Neutrophil (primary cell): ENCODE results near the gene MYLIP.

Experiments
- H3K27ac ChIP-seq: fragments of 200-600 bp; sonication (generic); 2 replicates; pipeline ENCODE4 v1.5.1; 2016; ENCODE audit warnings: mild to moderate bottlenecking, moderate library complexity
- H3K27me3 ChIP-seq: fragments of 200-600 bp; sonication (generic); 2 replicates; pipeline ENCODE4 v1.6.0; 2016; ENCODE audit warnings: mild to moderate bottlenecking
- H3K36me3 ChIP-seq: fragments of 200-600 bp; sonication (generic); 2 replicates; pipeline ENCODE4 v1.5.1; 2017
- H3K4me1 ChIP-seq, 2 experiments: fragments of 200-600 bp in 1 of 2; sonication (generic) in 1 of 2; 1 replicate in 1 of 2; 2 replicates in 1 of 2; pipeline versions ENCODE4 v1.5.1 to v1.6.1; 2013 to 2016; ENCODE audit warnings: low read depth in 1 of 2, low read length in 1 of 2, mild to moderate bottlenecking in 1 of 2, moderate library complexity in 1 of 2; ENCODE audit not compliant: control insufficient read depth in 1 of 2, insufficient read depth in 1 of 2
- H3K4me3 ChIP-seq, 2 experiments: fragments of 200-600 bp in 1 of 2; sonication (generic) in 1 of 2; 1 replicate in 1 of 2; 2 replicates in 1 of 2; pipeline ENCODE4 v1.5.1; 2013 to 2016; ENCODE audit warnings: low read depth in 1 of 2, low read length in 1 of 2, mild to moderate bottlenecking in 1 of 2, moderate library complexity in 1 of 2
- H3K9me3 ChIP-seq: fragments of 200-600 bp; sonication (generic); 2 replicates; pipeline ENCODE4 v1.5.1; 2016
- TF ChIP-seq, protein P1 (sequence below): fragments of 200-600 bp; sonication (generic); IDR thresholded peaks from 2 replicates; pipeline ENCODE4 v1.5.1; 2016; ENCODE audit warnings: antibody characterized with exemption

Gene MYLIP

GRCh38 chr6:16179063-16179462, 50.2 kb downstream of the MYLIP start:
- TF ChIP-seq, protein P1, sequence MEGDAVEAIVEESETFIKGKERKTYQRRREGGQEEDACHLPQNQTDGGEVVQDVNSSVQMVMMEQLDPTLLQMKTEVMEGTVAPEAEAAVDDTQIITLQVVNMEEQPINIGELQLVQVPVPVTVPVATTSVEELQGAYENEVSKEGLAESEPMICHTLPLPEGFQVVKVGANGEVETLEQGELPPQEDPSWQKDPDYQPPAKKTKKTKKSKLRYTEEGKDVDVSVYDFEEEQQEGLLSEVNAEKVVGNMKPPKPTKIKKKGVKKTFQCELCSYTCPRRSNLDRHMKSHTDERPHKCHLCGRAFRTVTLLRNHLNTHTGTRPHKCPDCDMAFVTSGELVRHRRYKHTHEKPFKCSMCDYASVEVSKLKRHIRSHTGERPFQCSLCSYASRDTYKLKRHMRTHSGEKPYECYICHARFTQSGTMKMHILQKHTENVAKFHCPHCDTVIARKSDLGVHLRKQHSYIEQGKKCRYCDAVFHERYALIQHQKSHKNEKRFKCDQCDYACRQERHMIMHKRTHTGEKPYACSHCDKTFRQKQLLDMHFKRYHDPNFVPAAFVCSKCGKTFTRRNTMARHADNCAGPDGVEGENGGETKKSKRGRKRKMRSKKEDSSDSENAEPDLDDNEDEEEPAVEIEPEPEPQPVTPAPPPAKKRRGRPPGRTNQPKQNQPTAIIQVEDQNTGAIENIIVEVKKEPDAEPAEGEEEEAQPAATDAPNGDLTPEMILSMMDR: no peak
- H3K4me3 ChIP-seq: no peak overlapping the region
- H3K36me3 ChIP-seq: no peaks in the 10 kb centered on the region
- peaks cover 11% of the 10 kb centered on the region for H3K27me3 ChIP-seq
- peaks cover 0 to 4% of the 10 kb centered on the region in 2 experiments for H3K4me1 ChIP-seq
- H3K9me3 ChIP-seq: no peaks in the 10 kb centered on the region
- H3K27ac ChIP-seq: no peak overlapping the region

GRCh38 chr6:16179970-16180431, 51.1 kb downstream of the MYLIP start:
- Histone ChIP-seq H3K36me3 (no peaks in the 10 kb centered on the region), H3K9me3 (no peaks in the 10 kb centered on the region), H3K4me1 (peaks cover 0 to 4% of the 10 kb centered on the region in 2 experiments), H3K4me3 (no peak overlapping the region), H3K27me3 (peaks cover 11% of the 10 kb centered on the region), H3K27ac (no peak overlapping the region)
- TF ChIP-seq, protein P1: no peak

- Histone ChIP-seq H3K27ac (no peak overlapping the region), H3K36me3 (no peaks in the 10 kb centered on the region), H3K4me3 (no peak overlapping the region), H3K9me3 (no peaks in the 10 kb centered on the region), H3K4me1 (peaks cover 0 to 4% of the 10 kb centered on the region in 2 experiments), H3K27me3 (peaks cover 11% of the 10 kb centered on the region)
- TF ChIP-seq, protein P1: no peak
These were observed 52.0 kb downstream of the MYLIP start for GRCh38 chr6:16180696-16181438.

GRCh38 chr6:16181439-16182297, 52.8 kb downstream of the MYLIP start:
- Histone ChIP-seq H3K4me3 (no peak overlapping the region), H3K9me3 (no peaks in the 10 kb centered on the region), H3K27ac (no peak overlapping the region), H3K4me1 (peaks cover 0 to 4% of the 10 kb centered on the region in 2 experiments), H3K36me3 (no peaks in the 10 kb centered on the region), H3K27me3 (peaks cover 11% of the 10 kb centered on the region)
- TF ChIP-seq, protein P1: no peak

- TF ChIP-seq, protein P1: peak; percentile 72
- H3K36me3 ChIP-seq: no peaks in the 10 kb centered on the region
- peaks cover 11% of the 10 kb centered on the region for H3K27me3 ChIP-seq
- no peak overlapping the region for H3K4me3 ChIP-seq
- H3K27ac ChIP-seq: no peak overlapping the region
- no peaks in the 10 kb centered on the region for H3K9me3 ChIP-seq
- H3K4me1 ChIP-seq: peaks cover 0 to 4% of the 10 kb centered on the region in 2 experiments
These were observed 54.3 kb downstream of the MYLIP start for GRCh38 chr6:16183187-16183664.
